Aorta (tissue), 5 donors: ENCODE results near the gene MMP10. TPM values are rescaled to one million over a fixed set of nuclear protein-coding genes. Genes with fewer than 3 reads are reported as not detected.

Experiments
- ATAC-seq: fragments of 200-7000 bp; cut with Tn5 transposase; one replicate; pipeline ENCODE4 v1.9.1; 2022; ENCODE audit warnings: moderate library complexity; ENCODE audit not compliant: low FRiP score
- DNase-seq, 2 donors: peaks; one replicate each; pipeline ENCODE4 v3.0.0-alpha.2; 2020
- H3K27ac ChIP-seq, 2 donors: one replicate each; pipeline ENCODE4 v1.5.1; 2013; ENCODE audit warnings: low read length in 2 of 2, mild to moderate bottlenecking in 2 of 2, moderate library complexity in 2 of 2, control low read depth in 1 of 2, inconsistent platforms in 1 of 2, low read depth in 1 of 2
- H3K27me3 ChIP-seq, 2 donors: one replicate each; pipeline ENCODE4 v1.6.1; 2013; ENCODE audit warnings: control low read depth in 1 of 2, low read length in 1 of 2, mild to moderate bottlenecking in 1 of 2, moderate library complexity in 1 of 2; ENCODE audit not compliant: insufficient read depth in 2 of 2, control insufficient read depth in 1 of 2
- H3K36me3 ChIP-seq, 2 donors: one replicate each; pipeline ENCODE4 v1.6.1; 2013; ENCODE audit warnings: control low read depth in 1 of 2, low read length in 1 of 2, mild to moderate bottlenecking in 1 of 2; ENCODE audit not compliant: insufficient read depth in 2 of 2, control insufficient read depth in 1 of 2
- H3K4me1 ChIP-seq, 2 donors: one replicate each; pipeline ENCODE4 v1.6.1; 2013; ENCODE audit warnings: low read length in 2 of 2, control low read depth in 1 of 2, mild to moderate bottlenecking in 1 of 2, moderate library complexity in 1 of 2; ENCODE audit not compliant: insufficient read depth in 2 of 2, control insufficient read depth in 1 of 2
- H3K4me3 ChIP-seq, 2 donors: one replicate each; pipeline ENCODE4 v1.5.1; 2013; ENCODE audit warnings: low read length in 2 of 2, control low read depth in 1 of 2, mild to moderate bottlenecking in 1 of 2
- H3K9me3 ChIP-seq: one replicate; pipeline ENCODE4 v1.6.1; 2013; ENCODE audit warnings: mild to moderate bottlenecking, low read length; ENCODE audit not compliant: control insufficient read depth
- WGBS, 2 donors: extraction: QIAGEN DNeasy Blood & Tissue Kit; methylation state at CpG; one replicate each; pipeline ENCODE4 v1.1.7; 2013; 5-methylcytosine and 5-hydroxymethylcytosine counted together
- intact Hi-C, 2 donors: fragments of 100-400 bp; cut with DNase I; formaldehyde crosslinking; loops; one replicate each; pipeline versions ENCODE4 v1.14.2 to v1.15.0; 2022
- polyA plus RNA-seq, 2 donors: library from polyadenylated mRNA; stranded (reverse); fragments of 200-250 nt; gene quantifications; one replicate each; pipeline ENCODE4 v1.2.3, GENCODE V29; 2013
- total RNA-seq, 2 donors: library from RNA; stranded (reverse); fragmentation: NEBNext Ultra II Directional; extraction: Animal tissue kit (Norgen Biotek cat#: 25700); gene quantifications; one replicate each; pipeline ENCODE4 v1.2.1, GENCODE V29; 2021
- donor health status: healthy with polysubstance abuse.
- donor health status: Bipolar disorder and iron deficiency.
- donor health status: DM: no; HTN: no; CAD: no.
- donor health status: DM: no; HTN: no; CAD: no.
- donor health status: DM: yes; HTN: yes; CAD: no.

Gene MMP10
- total and polyA plus RNA-seq, 4 donors, result 0.38 TPM; not detected in 3

- 75 to 79% methylated on average over 4 of the region's 4 CpGs for WGBS, 2 donors
- H3K9me3 ChIP-seq, result no peaks in the 10 kb centered on the region
- ATAC-seq (no peak), DNase-seq (no peak)
- no peaks in the 10 kb centered on the region for H3K4me1 ChIP-seq
- H3K27ac ChIP-seq, result no peak overlapping the region
- intact Hi-C loops, result no loop called here
- H3K36me3 ChIP-seq, result no peaks in the 10 kb centered on the region
- H3K27me3 ChIP-seq, result peaks cover 0 to 3% of the 10 kb centered on the region in 2 donors
- H3K4me3 ChIP-seq, result no peak overlapping the region
These were observed 11.0 kb upstream of the MMP10 start for GRCh38 chr11:102791271-102792036.

GRCh38 chr11:102788334-102788995 is 8.0 kb upstream of the MMP10 start:
- Histone ChIP-seq H3K9me3 (no peaks in the 10 kb centered on the region), H3K36me3 (no peaks in the 10 kb centered on the region), H3K27me3 (peaks cover 0 to 3% of the 10 kb centered on the region in 2 donors), H3K4me1 (no peaks in the 10 kb centered on the region), H3K27ac (no peak overlapping the region), H3K4me3 (no peak overlapping the region)
- no peak for DNase-seq
- WGBS, 2 donors, result 65 to 70% methylated on average over 8 of the region's 8 CpGs
- intact Hi-C loops, result no loop called here
- no peak for ATAC-seq

GRCh38 chr11:102784380-102784779 is 4.0 kb upstream of the MMP10 start:
- peaks cover 0 to 3% of the 10 kb centered on the region in 2 donors for H3K27me3 ChIP-seq
- no peak overlapping the region for H3K27ac ChIP-seq
- DNase-seq (no peak), ATAC-seq (no peak)
- no peaks in the 10 kb centered on the region for H3K36me3 ChIP-seq
- no peaks in the 10 kb centered on the region for H3K9me3 ChIP-seq
- intact Hi-C loops, result no loop called here
- H3K4me3 ChIP-seq, result no peak overlapping the region
- 78 to 83% methylated on average over 3 of the region's 3 CpGs for WGBS, 2 donors
- H3K4me1 ChIP-seq, result no peaks in the 10 kb centered on the region

GRCh38 chr11:102783720-102784119 is 3.3 kb upstream of the MMP10 start:
- Histone ChIP-seq H3K27me3 (peaks cover 0 to 3% of the 10 kb centered on the region in 2 donors), H3K9me3 (no peaks in the 10 kb centered on the region), H3K4me1 (no peaks in the 10 kb centered on the region), H3K4me3 (no peak overlapping the region), H3K27ac (no peak overlapping the region), H3K36me3 (no peaks in the 10 kb centered on the region)
- WGBS, 2 donors, result 74 to 81% methylated on average over 2 of the region's 2 CpGs
- DNase-seq, result no peak
- no peak for ATAC-seq
- intact Hi-C loops, result no loop called here

- Histone ChIP-seq H3K27ac (no peak overlapping the region), H3K9me3 (no peaks in the 10 kb centered on the region), H3K4me1 (no peaks in the 10 kb centered on the region), H3K27me3 (peaks cover 0 to 3% of the 10 kb centered on the region in 2 donors), H3K4me3 (no peak overlapping the region), H3K36me3 (no peaks in the 10 kb centered on the region)
- intact Hi-C loops, result no loop called here
- DNase-seq (no peak), ATAC-seq (no peak)
These were observed 2.6 kb upstream of the MMP10 start for GRCh38 chr11:102783016-102783415.

- no peaks in the 10 kb centered on the region for H3K9me3 ChIP-seq
- H3K27me3 ChIP-seq, result no peaks in the 10 kb centered on the region
- WGBS, 2 donors, result 84 to 87% methylated on average over 2 of the region's 2 CpGs
- H3K36me3 ChIP-seq, result no peaks in the 10 kb centered on the region
- DNase-seq, result no peak
- no peak overlapping the region for H3K4me3 ChIP-seq
- no peak for ATAC-seq
- no peak overlapping the region for H3K27ac ChIP-seq
- intact Hi-C loops, result no loop called here
- no peaks in the 10 kb centered on the region for H3K4me1 ChIP-seq
These were observed 1.2 kb upstream of the MMP10 start for GRCh38 chr11:102781676-102782075.

GRCh38 chr11:102776454-102776853 is 4.0 kb downstream of the MMP10 start:
- H3K27me3 ChIP-seq, result no peaks in the 10 kb centered on the region
- DNase-seq (no peak), ATAC-seq (no peak)
- H3K4me3 ChIP-seq, result no peak overlapping the region
- H3K4me1 ChIP-seq, result no peaks in the 10 kb centered on the region
- 64 to 75% methylated on average over 5 of the region's 5 CpGs for WGBS, 2 donors
- no peaks in the 10 kb centered on the region for H3K9me3 ChIP-seq
- intact Hi-C loops, result no loop called here
- H3K27ac ChIP-seq, result no peak overlapping the region
- no peaks in the 10 kb centered on the region for H3K36me3 ChIP-seq

- no peak overlapping the region for H3K4me3 ChIP-seq
- H3K27ac ChIP-seq, result no peak overlapping the region
- no peaks in the 10 kb centered on the region for H3K9me3 ChIP-seq
- intact Hi-C loops, result no loop called here
- H3K27me3 ChIP-seq, result no peaks in the 10 kb centered on the region
- 32 to 33% methylated on average over 4 of the region's 4 CpGs for WGBS, 2 donors
- DNase-seq (no peak), ATAC-seq (no peak)
- no peaks in the 10 kb centered on the region for H3K4me1 ChIP-seq
- no peaks in the 10 kb centered on the region for H3K36me3 ChIP-seq
These were observed 7.0 kb downstream of the MMP10 start for GRCh38 chr11:102773386-102773785.

GRCh38 chr11:102771351-102771750 is 9.1 kb downstream of the MMP10 start:
- DNase-seq (no peak), ATAC-seq (no peak)
- Histone ChIP-seq H3K9me3 (no peaks in the 10 kb centered on the region), H3K4me3 (no peak overlapping the region), H3K36me3 (no peaks in the 10 kb centered on the region), H3K4me1 (no peaks in the 10 kb centered on the region), H3K27ac (no peak overlapping the region), H3K27me3 (no peaks in the 10 kb centered on the region)
- 15 to 40% methylated on average over 1 of the region's 1 CpG for WGBS, 2 donors
- intact Hi-C loops, result no loop called here
